Measurements from ENCODE around the gene ZNF200. TPM values are rescaled to one million over a fixed set of nuclear protein-coding genes. Genes with fewer than 3 reads are reported as not detected.
A peak's percentile ranks its signal among the peaks of the same experiment; 100 is the strongest.

Gene ZNF200
- total RNA-seq, 1 experiment from 2014 or later = 8.8 TPM

DNA sequence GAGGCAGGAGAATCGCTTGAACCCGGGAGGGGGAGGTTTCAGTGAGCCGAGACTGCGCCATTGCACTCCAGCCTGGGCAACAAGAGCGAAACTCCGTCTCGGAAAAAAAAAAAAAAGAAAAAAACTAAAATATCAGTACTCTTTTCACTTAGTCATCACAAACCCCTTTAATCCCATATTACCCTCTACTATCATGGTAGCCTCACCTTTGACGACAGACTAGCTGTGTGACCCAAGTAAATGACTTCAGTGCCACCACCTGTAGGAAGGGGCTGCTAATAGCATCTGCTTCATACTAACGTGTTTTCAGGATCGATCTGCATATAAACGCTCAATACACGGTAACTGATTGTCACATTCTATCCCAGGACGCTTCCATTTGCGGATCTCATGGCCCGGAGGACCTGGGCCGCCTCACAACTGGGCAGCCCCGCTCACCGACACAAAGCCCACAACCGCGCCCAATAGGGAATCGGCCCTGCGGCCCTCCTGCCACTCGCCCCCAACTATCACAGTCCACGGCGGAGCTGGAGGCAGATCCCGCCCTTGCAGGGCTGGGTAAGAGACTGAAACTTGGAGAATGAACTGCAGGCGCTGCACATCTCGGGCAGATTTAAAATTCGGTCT, 47.3 kb upstream of the ZNF200 start:
- peaks cover 8 to 21% of the 10 kb centered on the region in 2 experiments; a peak in 2 of 4 replicates for H3K4me1 ChIP-seq (ENCODE audit: control insufficient read depth in 1 of 2, insufficient read depth in 2 of 2, low read length in 2 of 2)
- peak; percentile 63 for ATAC-seq
- ChIA-PET CTCF (interaction anchor here (2.3 kb wide), 1 partner anchor 15 kb away, joined by 15 read pairs; no protein-coding TSS in a partner anchor), POLR2A (interaction anchor here (0.9 to 1.4 kb wide), 3 partner anchors 15 to 119 kb away, joined by 3 to 7 read pairs (median 4); partner anchors contain the start of genes ZNF174 and ZSCAN32), RAD21 (ENCODE audit: low non-redundant PET in 1 of 2, low total read pairs in 2 of 2, uncharacterized antibody in 2 of 2, unreplicated experiment in 2 of 2) (interaction anchor here in 1 of 2 experiments (0.7 kb wide), 1 partner anchor 219 kb away, joined by 3 read pairs; the partner anchor contains the start of gene CLUAP1)
- H3K9ac ChIP-seq (ENCODE audit: low read length) = peak overlapping the region; percentile 83
- peak overlapping the region; percentile 69 to 91 for H3K4me3 ChIP-seq (replicated peaks in 1 of 2; ENCODE audit: low read depth in 1 of 2, low read length in 2 of 2)
- no peak for DNase-seq (ENCODE audit: low read depth, low spot score)
- H3K27me3 ChIP-seq (ENCODE audit: insufficient read depth, low read length) = peaks cover 4% of the 10 kb centered on the region; the same call in 1 of the 2 replicates
- H3K36me3 ChIP-seq (ENCODE audit: control insufficient read depth in 1 of 2, insufficient read depth in 2 of 2, low read length in 2 of 2) = peaks cover 12 to 25% of the 10 kb centered on the region in 2 experiments
- peak overlapping the region; percentile 59 for H2AFZ ChIP-seq (ENCODE audit: low read depth, low read length, poor library complexity, severe bottlenecking)
- TF ChIP-seq CBX3 (IDR thresholded peaks at IDR 0.05; ENCODE audit: low read depth) (no peak), SP1 (IDR thresholded peaks at IDR 0.05; ENCODE audit: low read depth) (no peak), ZFX (IDR thresholded peaks at IDR 0.05) (no peak), EZH2 (IDR thresholded peaks at IDR 0.05) (no peak), JUND (IDR thresholded peaks at IDR 0.05) (no peak), YY1 (IDR thresholded peaks at IDR 0.05; ENCODE audit: extremely low read depth, insufficient replicate concordance, low read depth, low read length) (no peak), ZNF274 (IDR thresholded peaks at IDR 0.05; ENCODE audit: low read depth, low read length) (no peak), EGR1 (IDR thresholded peaks at IDR 0.05; ENCODE audit: low read depth) (no peak), SRF (IDR thresholded peaks at IDR 0.05; ENCODE audit: low read depth) (no peak), SIN3A (IDR thresholded peaks at IDR 0.05; ENCODE audit: low read depth) (no peak), POLR2AphosphoS5 (IDR thresholded peaks at IDR 0.05; ENCODE audit: low read depth, low read length) (no peak), EZH2phosphoT487 (IDR thresholded peaks at IDR 0.05; ENCODE audit: borderline replicate concordance) (no peak)
- TF ChIP-seq, protein P1, sequence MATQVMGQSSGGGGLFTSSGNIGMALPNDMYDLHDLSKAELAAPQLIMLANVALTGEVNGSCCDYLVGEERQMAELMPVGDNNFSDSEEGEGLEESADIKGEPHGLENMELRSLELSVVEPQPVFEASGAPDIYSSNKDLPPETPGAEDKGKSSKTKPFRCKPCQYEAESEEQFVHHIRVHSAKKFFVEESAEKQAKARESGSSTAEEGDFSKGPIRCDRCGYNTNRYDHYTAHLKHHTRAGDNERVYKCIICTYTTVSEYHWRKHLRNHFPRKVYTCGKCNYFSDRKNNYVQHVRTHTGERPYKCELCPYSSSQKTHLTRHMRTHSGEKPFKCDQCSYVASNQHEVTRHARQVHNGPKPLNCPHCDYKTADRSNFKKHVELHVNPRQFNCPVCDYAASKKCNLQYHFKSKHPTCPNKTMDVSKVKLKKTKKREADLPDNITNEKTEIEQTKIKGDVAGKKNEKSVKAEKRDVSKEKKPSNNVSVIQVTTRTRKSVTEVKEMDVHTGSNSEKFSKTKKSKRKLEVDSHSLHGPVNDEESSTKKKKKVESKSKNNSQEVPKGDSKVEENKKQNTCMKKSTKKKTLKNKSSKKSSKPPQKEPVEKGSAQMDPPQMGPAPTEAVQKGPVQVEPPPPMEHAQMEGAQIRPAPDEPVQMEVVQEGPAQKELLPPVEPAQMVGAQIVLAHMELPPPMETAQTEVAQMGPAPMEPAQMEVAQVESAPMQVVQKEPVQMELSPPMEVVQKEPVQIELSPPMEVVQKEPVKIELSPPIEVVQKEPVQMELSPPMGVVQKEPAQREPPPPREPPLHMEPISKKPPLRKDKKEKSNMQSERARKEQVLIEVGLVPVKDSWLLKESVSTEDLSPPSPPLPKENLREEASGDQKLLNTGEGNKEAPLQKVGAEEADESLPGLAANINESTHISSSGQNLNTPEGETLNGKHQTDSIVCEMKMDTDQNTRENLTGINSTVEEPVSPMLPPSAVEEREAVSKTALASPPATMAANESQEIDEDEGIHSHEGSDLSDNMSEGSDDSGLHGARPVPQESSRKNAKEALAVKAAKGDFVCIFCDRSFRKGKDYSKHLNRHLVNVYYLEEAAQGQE (IDR thresholded peaks at IDR 0.05; ENCODE audit: low read depth) = no peak
- TF ChIP-seq, protein P2, sequence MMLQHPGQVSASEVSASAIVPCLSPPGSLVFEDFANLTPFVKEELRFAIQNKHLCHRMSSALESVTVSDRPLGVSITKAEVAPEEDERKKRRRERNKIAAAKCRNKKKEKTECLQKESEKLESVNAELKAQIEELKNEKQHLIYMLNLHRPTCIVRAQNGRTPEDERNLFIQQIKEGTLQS (IDR thresholded peaks at IDR 0.05) = no peak
- TF ChIP-seq, protein P3, sequence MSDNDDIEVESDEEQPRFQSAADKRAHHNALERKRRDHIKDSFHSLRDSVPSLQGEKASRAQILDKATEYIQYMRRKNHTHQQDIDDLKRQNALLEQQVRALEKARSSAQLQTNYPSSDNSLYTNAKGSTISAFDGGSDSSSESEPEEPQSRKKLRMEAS (IDR thresholded peaks at IDR 0.05) = no peak
- BruUV-seq (replicated peaks) = TSS peak; percentile 88
- peak overlapping the region; percentile 96 for H3K27ac ChIP-seq (ENCODE audit: low read depth, low read length)
- H4K20me1 ChIP-seq (ENCODE audit: insufficient read depth) = no peaks in the 10 kb centered on the region
- no peaks in the 10 kb centered on the region; a peak in 1 of 4 replicates for H3K9me3 ChIP-seq (ENCODE audit: control insufficient read depth in 1 of 2, insufficient read depth in 1 of 2, low read depth in 1 of 2, low read length in 2 of 2)
- intact Hi-C loops (cut with micrococcal nuclease) = loop anchor here (2.0 kb wide), 1 partner anchor 17 kb away; no protein-coding TSS in a partner anchor
- H3K4me2 ChIP-seq (ENCODE audit: low read length) = peak overlapping the region; percentile 99
- no peaks in the 10 kb centered on the region for H3K9me2 ChIP-seq (ENCODE audit: insufficient read depth)
- H3K79me2 ChIP-seq (ENCODE audit: insufficient read depth, low read length) = peaks cover 38% of the 10 kb centered on the region
